ENCODE results near the gene CNBP.

- peak in 1 of 3 experiments; percentile 2 for TF ChIP-seq CTCF (IDR thresholded peaks at IDR 0.05)
- no peak for TF ChIP-seq POLR2A (IDR thresholded peaks at IDR 0.05)
Observed at GRCh38 chr3:129162729-129163579, 20.7 kb downstream of the CNBP start.
